Measurements from ENCODE around the gene CCDC6.

CCDC6 gene

GRCh38 chr10:59852670-59853069 lies 53.7 kb downstream of the CCDC6 start:
- DNase-seq (ENCODE audit: low read depth in 2 of 2): no peak

- DNase-seq (ENCODE audit: low read depth in 2 of 2): no peak
Measured at GRCh38 chr10:59851864-59852263, 54.5 kb downstream of the CCDC6 start.

GRCh38 chr10:59847888-59848287 lies 58.5 kb downstream of the CCDC6 start:
- no peak for DNase-seq (ENCODE audit: low read depth in 2 of 2)

- DNase-seq (ENCODE audit: low read depth in 2 of 2): no peak
Measured at GRCh38 chr10:59847326-59847725, 59.0 kb downstream of the CCDC6 start.

- no peak for DNase-seq (ENCODE audit: low read depth in 2 of 2)
Measured at GRCh38 chr10:59844436-59844835, 61.9 kb downstream of the CCDC6 start.

- no peak for DNase-seq (ENCODE audit: low read depth in 2 of 2)
Measured at GRCh38 chr10:59843748-59844147, 62.6 kb downstream of the CCDC6 start.

GRCh38 chr10:59839576-59839975 lies 66.8 kb downstream of the CCDC6 start:
- no peak for DNase-seq (ENCODE audit: low read depth in 2 of 2)

- DNase-seq (ENCODE audit: low read depth in 2 of 2): no peak
Measured at GRCh38 chr10:59838085-59838789, 68.1 kb downstream of the CCDC6 start.

GRCh38 chr10:59833810-59834209 lies 72.5 kb downstream of the CCDC6 start:
- no peak for DNase-seq (ENCODE audit: low read depth in 2 of 2)

GRCh38 chr10:59832506-59832905 lies 73.8 kb downstream of the CCDC6 start:
- DNase-seq (ENCODE audit: low read depth in 2 of 2): no peak

- DNase-seq (ENCODE audit: low read depth in 2 of 2): no peak
Measured at GRCh38 chr10:59831658-59832503, 74.5 kb downstream of the CCDC6 start.

GRCh38 chr10:59830601-59831259 lies 75.6 kb downstream of the CCDC6 start:
- DNase-seq (ENCODE audit: low read depth in 2 of 2): no peak

GRCh38 chr10:59829601-59830000 lies 76.8 kb downstream of the CCDC6 start:
- DNase-seq (ENCODE audit: low read depth in 2 of 2): no peak

- no peak for DNase-seq (ENCODE audit: low read depth in 2 of 2)
Measured at GRCh38 chr10:59829024-59829423, 77.3 kb downstream of the CCDC6 start.

GRCh38 chr10:59825932-59826331 lies 80.4 kb downstream of the CCDC6 start:
- DNase-seq (ENCODE audit: low read depth in 2 of 2): no peak

- no peak for DNase-seq (ENCODE audit: low read depth in 2 of 2)
Measured at GRCh38 chr10:59823751-59824150, 82.6 kb downstream of the CCDC6 start.

GRCh38 chr10:59823111-59823510 lies 83.2 kb downstream of the CCDC6 start:
- no peak for DNase-seq (ENCODE audit: low read depth in 2 of 2)

- no peak for DNase-seq (ENCODE audit: low read depth in 2 of 2)
Measured at GRCh38 chr10:59820471-59820870, 85.9 kb downstream of the CCDC6 start.

GRCh38 chr10:59819683-59820082 lies 86.7 kb downstream of the CCDC6 start:
- DNase-seq (ENCODE audit: low read depth in 2 of 2): no peak

- no peak for DNase-seq (ENCODE audit: low read depth in 2 of 2)
Measured at GRCh38 chr10:59819265-59819664, 87.1 kb downstream of the CCDC6 start.

GRCh38 chr10:59817773-59818172 lies 88.6 kb downstream of the CCDC6 start:
- DNase-seq (ENCODE audit: low read depth in 2 of 2): no peak

GRCh38 chr10:59814878-59815277 lies 91.5 kb downstream of the CCDC6 start:
- DNase-seq (ENCODE audit: low read depth in 2 of 2): no peak

Measured in stimulated activated CD8-positive, alpha-beta memory T cell treated with anti-CD3 and anti-CD28 coated beads, Interleukin-7, amount 100 ng/mL, for 4 hours (primary cell).